Measurements from ENCODE around the gene LAD1.
A peak's percentile ranks its signal among the peaks of the same experiment; 100 is the strongest.

LAD1 gene

GRCh38 chr1:201346337-201346939 lies 52.7 kb downstream of the LAD1 start:
- peak; percentile 60 to 66 (median 65) for DNase-seq

GRCh38 chr1:201345081-201345355 lies 54.1 kb downstream of the LAD1 start:
- no peak for DNase-seq

- no peak for DNase-seq
Observed at GRCh38 chr1:201344206-201345080, 54.7 kb downstream of the LAD1 start.

GRCh38 chr1:201341377-201341776 lies 57.7 kb downstream of the LAD1 start:
- DNase-seq: no peak

GRCh38 chr1:201336711-201337450 lies 62.2 kb downstream of the LAD1 start:
- no peak for DNase-seq

- no peak for DNase-seq
Observed at GRCh38 chr1:201335901-201336300, 63.2 kb downstream of the LAD1 start.

GRCh38 chr1:201335174-201335870 lies 63.8 kb downstream of the LAD1 start:
- no peak for DNase-seq

- no peak for DNase-seq
Observed at GRCh38 chr1:201334325-201335173, 64.6 kb downstream of the LAD1 start.

- DNase-seq: no peak
Observed at GRCh38 chr1:201332616-201333335, 66.3 kb downstream of the LAD1 start.

- no peak for DNase-seq
Observed at GRCh38 chr1:201332021-201332420, 67.1 kb downstream of the LAD1 start.

- no peak for DNase-seq
Observed at GRCh38 chr1:201331166-201331565, 68.0 kb downstream of the LAD1 start.
